NCI-H460 (cell line): ENCODE data around the gene RPL14. TPM values are rescaled to one million over a fixed set of nuclear protein-coding genes. Genes with fewer than 3 reads are reported as not detected.
"Not testable (repeated sequence)": the region's sequence is repeated elsewhere in the genome, so short reads cannot be mapped to it uniquely, and the experiment has no call there.

Source experiments
- DNase-seq: peaks from one replicate; pipeline ENCODE4 v3.0.0-alpha.2; 2016; ENCODE audit warnings: low read depth; ENCODE audit errors: extremely low read depth
- total RNA-seq: library from RNA; depleted of rRNA; stranded (reverse); fragments of >200 nt; shearing (Covaris generic); gene quantifications from 2 replicates; pipeline ENCODE4 v1.2.3, GENCODE V29; 2014

The RPL14 gene
- total RNA-seq, 1 experiment from 2014 or later, result 1,178 TPM

GRCh38 chr3:40461161-40461560, 4.0 kb downstream of the RPL14 start:
- no peak for DNase-seq

DNA sequence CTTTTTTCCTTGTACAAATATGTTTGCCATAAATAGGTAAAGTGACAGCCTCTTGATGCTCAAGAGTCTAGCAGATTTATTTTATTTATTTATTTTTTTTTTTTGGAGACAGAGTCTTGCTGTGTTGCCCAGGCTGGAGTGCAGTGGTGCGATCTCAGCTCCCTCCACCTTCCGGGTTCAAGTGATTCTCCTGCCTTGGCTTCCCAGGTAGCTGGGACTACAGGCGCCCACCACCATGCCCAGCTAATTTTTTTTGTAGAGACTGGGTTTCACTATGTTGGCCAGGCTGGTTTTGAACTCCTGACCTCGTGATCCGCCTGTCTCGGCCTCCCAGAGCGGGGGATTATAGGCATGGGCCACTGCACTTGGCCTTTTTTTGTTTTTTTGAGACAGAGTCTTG, 5.7 kb downstream of the RPL14 start:
- not testable (repeated sequence) for DNase-seq

GRCh38 chr3:40463579-40463978, 6.4 kb downstream of the RPL14 start:
- no peak for DNase-seq

- DNase-seq, result no peak
These were observed 7.4 kb downstream of the RPL14 start for GRCh38 chr3:40464339-40465110.

DNA sequence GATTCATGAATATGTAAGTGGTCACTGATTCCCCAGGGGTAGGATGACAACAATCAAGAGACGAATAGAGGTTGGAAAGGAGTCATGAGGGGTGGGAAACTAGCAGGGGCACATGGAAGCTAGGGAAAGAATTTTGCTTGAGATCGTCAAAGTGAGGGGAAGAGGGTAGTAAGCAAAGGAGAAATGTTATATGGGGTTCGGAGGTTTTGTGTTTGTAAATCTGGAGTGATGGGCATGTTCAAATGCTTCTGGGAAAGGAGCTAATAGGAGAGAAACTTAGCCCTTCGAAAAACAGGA, 7.9 kb downstream of the RPL14 start:
- DNase-seq, result no peak

DNA sequence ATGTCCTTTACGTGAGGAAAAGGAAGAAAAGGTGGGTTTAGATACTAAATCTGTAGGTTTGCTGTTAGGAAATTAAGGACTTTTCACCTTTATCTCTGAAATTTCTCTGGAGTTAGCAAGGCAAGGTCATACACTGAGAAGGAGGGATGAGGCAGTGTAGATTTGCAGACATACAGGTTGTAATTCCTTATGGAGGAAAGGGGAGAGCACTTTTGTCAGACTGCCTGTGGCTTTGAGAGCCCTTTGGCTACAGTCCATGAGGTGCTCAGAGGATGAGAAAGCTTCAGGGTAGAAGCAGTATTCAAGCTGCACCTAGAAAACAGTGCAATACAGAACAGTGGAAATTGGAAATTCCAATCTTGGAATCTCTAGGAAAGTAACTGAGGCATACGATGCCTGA, 8.3 kb downstream of the RPL14 start:
- no peak for DNase-seq

DNA sequence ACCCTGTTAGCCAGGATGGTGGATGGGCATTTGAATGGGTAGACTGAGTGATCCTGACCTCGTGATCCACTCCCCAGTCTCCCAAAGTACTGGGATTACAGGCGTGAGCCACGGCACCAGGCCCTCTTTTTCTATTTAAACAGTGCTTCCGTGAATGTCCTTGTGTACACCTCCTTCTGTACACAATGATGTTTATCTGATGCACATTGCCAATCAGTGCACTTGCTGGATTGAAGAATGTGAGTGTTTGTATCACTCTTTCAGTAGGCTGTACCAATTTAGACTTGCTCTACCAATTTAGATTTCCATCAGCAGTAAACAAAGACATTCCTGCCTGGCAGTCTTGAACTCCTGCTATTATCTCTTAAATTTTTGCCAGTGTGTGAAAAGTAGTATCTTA, 10.9 kb downstream of the RPL14 start:
- no peak for DNase-seq

- no peak for DNase-seq
These were observed 13.6 kb downstream of the RPL14 start for GRCh38 chr3:40470701-40471100.

DNA sequence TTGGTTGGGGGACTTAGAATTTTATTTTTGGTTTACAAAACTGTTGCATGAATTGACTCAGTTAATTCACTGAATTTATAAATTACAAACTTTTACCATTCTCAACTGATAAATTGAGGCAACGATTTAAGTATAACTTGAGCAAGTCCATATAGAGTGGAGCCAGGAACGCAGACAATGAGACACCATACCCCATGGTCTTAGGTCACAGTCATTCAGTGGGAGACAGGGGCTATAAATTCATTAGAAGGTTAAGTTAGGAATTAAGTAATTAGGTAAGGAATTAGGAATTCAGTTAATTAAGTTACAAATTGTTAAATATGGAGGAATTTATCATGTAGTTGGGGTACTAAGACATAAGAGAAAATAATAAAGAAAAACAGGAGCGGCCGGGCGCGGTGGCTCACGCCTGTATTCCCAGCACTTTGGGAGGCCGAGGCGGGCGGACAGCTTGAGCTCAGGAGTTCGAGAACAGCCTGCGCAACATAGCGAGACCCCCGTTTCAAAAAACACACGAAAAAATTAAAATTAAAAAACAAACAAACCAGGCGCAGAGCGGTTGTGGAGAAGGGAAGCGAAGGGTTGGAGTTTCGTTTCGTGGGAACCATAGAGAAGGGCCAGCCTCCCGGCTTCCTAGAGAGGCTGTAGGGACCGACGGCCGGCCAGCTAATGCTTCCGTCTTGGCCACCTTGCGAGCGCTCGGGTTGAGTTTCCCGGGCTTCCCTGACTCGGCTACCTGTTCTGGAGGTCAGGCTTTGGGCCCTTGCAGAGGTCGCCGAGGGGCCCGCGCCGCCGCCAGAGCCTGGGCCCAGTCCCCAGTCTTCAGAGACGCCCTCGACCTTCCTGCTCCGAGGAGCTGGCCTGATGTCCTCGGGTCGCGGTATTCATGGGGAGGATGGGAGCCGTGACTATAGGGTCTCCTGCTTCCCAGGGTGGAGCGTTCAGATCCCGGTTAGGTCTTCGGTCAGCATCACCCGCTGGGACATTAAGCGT, 19.6 kb downstream of the RPL14 start, which contains the start of gene ZNF619:
TSS of gene ZNF619 (plus strand) at position 645 of the 993 bp plus-strand sequence. CDS start 858 bp downstream, outside the sequence.
- DNase-seq, result peak; percentile 56

- DNase-seq, result no peak
These were observed 20.5 kb downstream of the RPL14 start for GRCh38 chr3:40477666-40478065.

DNA sequence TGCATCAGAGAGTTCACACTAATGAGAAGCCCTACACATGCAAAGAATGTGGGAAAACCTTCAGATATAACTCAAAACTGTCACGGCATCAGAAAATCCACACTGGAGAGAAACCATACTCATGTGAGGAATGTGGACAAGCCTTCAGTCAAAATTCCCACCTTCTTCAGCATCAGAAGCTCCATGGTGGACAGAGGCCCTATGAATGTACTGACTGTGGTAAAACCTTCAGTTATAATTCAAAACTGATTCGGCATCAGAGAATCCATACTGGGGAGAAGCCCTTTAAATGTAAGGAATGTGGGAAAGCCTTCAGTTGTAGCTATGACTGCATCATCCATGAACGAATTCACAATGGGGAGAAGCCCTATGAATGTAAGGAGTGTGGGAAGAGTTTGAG, 30.0 kb downstream of the RPL14 start:
- DNase-seq, result no peak

GRCh38 chr3:40490916-40491315, 33.8 kb downstream of the RPL14 start:
- DNase-seq, result no peak

- DNase-seq, result no peak
These were observed 37.6 kb downstream of the RPL14 start for GRCh38 chr3:40494698-40495097.

DNA sequence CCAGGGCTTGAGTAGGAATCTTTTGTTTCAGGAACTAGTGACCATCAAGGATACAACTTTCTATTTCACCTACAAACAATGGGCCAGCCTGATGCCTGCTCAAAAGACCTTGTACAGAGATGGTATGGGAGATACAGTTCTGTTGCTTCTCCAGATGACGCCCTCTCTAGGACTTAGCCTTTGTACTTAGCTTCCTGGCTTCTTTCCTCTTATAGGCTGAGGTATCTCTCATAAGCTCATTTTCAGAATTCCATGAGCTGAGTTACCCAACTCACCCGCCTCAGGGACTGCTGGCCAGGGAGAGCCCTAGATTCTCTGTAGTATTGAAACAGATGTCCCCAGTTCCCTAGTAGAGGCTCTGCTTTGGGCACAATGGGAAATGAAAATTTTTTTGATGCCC, 40.1 kb downstream of the RPL14 start:
- no peak for DNase-seq

DNA sequence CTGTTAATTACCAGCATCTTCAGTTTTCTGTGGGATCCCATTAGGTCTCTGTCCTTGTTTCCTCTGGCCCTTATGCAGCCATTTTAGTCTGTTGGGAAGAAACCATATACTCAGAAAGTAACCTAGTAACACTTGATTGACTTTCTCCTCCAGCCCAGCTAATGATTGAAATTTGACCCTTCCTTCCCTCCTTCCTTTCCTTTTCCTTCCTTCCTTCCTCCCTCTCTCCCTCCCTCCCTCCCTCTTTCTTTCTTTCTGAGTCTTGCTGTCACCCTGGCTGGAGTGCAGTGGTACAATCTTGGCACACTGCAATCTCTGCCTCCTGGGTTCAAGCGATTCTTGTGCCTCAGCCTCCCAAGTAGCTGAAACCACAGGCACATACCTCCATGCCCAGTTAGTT, 42.8 kb downstream of the RPL14 start:
- DNase-seq, result no peak

- no peak for DNase-seq
These were observed 44.9 kb downstream of the RPL14 start for GRCh38 chr3:40502034-40502433.

DNA sequence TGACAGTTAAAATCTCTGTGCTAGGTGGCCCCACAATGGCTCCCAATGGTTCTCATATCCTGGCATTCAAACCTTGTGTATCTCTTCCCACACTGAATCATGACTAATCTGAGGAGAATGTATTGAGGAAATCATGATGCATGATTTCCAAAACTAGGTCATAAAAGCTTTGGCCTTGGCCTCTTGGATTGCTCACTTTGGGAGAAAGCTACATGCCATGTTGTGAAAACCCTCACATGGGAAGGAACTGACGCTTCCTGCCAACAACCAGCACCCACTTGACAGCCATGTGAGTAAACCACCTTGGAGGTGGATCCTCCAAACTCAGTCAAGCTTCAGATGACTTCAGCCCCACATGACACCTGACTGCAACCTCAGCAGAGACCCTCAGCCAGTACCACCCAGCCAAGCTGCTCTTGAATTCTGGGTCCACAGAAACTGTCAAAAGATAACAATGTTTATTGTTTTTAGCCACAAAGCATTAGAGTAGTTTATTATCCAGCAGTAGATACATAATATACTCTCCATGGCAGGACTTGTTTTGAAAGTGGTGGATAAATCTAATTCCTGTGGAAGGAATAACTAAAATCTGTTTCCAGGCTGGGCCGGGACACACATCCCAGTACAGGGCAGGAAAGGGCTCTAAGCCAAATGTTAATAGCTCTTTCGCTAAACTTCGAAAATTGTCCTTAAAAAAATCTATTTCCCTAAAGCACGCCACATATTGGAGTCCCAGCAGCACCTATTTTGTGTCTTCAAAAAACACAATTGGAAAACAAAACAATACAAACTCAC, 47.7 kb downstream of the RPL14 start:
- DNase-seq, result peak; percentile 57

- DNase-seq, result peak; percentile 49
These were observed 48.7 kb downstream of the RPL14 start, which contains the start of gene ZNF620 for GRCh38 chr3:40505599-40506462. Gene ZNF620 (plus strand): TSS chr3:40506039. CDS start chr3:40506353, 314 bp downstream.

DNA sequence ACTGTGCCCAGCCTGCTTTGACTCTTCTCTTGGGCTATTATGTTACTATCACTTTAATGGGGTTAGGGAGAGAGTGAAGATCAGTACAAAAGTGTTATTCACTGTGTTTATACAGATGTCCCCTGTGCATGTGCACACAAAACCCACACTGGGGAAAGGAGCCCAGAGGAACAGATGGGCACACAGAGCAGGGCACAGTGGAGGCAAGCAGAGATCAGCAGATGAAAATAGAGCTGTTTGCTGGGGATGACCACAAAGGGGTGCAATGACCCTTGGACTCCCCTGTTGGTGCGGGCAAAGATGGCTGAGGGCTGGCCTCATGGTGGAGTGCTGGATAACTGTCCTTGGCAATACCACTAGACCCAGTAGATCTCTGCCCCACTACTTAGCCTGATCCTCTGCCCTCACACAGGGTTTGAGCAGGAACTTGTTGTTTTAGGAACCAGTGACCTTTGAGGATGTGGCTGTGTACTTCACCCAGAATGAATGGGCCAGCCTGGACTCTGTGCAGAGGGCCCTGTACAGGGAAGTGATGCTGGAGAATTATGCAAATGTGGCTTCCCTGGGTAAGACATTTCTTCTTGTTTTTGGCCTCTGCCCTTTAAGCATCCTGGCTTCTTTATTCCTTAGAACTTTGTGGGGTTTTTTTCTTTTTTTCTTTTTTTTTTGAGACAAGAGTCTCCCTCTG, 54.0 kb downstream of the RPL14 start:
- DNase-seq, result no peak
